BJ (cell line): Measurements from ENCODE around the gene SPIRE2. TPM values are rescaled to one million over a fixed set of nuclear protein-coding genes. Genes with fewer than 3 reads are reported as not detected.
"Not testable (repeated sequence)": the region's sequence is repeated elsewhere in the genome, so short reads cannot be mapped to it uniquely, and the experiment has no call there.

Experiments
- CTCF ChIA-PET: fragments of 350-600 bp; formaldehyde crosslinking; extraction: SDS; loops from one replicate; lab custom pipeline; 2021; ENCODE audit warnings: antibody characterized with exemption, inconsistent platforms; lab: Yijun Ruan, JAX
- POLR2A ChIA-PET: fragments of 300-600 bp; sonication (Branson Sonifier 250); formaldehyde crosslinking; extraction: SDS; loops from one replicate; lab custom pipeline; 2021; ENCODE audit warnings: antibody characterized with exemption; lab: Charles Lee
- DNase-seq: peaks from one replicate; pipeline ENCODE4 v3.0.0-alpha.2; 2011; ENCODE audit warnings: low read depth
- H3K27me3 ChIP-seq: 2 replicates; pipeline ENCODE4 v1.6.0; 2011; ENCODE audit warnings: low read length; ENCODE audit not compliant: control insufficient read depth, insufficient read depth
- H3K36me3 ChIP-seq: 2 replicates; pipeline ENCODE4 v1.5.1; 2011; ENCODE audit warnings: low read length; ENCODE audit not compliant: control insufficient read depth, insufficient read depth
- H3K4me3 ChIP-seq: 2 replicates; pipeline ENCODE4 v1.5.1; 2011; ENCODE audit warnings: low read depth, mild to moderate bottlenecking, control low read depth, low read length
- CTCF ChIP-seq: IDR thresholded peaks from 2 replicates; pipeline ENCODE4 v1.5.1; 2011; ENCODE audit warnings: low read depth, mild to moderate bottlenecking, control low read depth, inconsistent platforms, low read length, moderate library complexity; ENCODE audit not compliant: insufficient read depth
- polyA plus RNA-seq: library from polyadenylated mRNA; depleted of rRNA; stranded (reverse); fragments of >200 nt; gene quantifications from 2 replicates; pipeline ENCODE4 v1.2.3, GENCODE V29; 2011

SPIRE2 gene
- polyA plus RNA-seq, 1 experiment: 2.3 TPM

- H3K27me3 ChIP-seq: no peaks in the 10 kb centered on the region
- no peaks in the 10 kb centered on the region; the same call in 1 of the 2 replicates for H3K36me3 ChIP-seq
- no peak for DNase-seq
- no peak overlapping the region for H3K4me3 ChIP-seq
- ChIA-PET CTCF (interaction anchor here (0.7 kb wide), 1 partner anchor 13 kb away, joined by 3 read pairs; no protein-coding TSS in a partner anchor), POLR2A (no interaction called here)
- TF ChIP-seq CTCF: no peak
These were observed 19.8 kb upstream of the SPIRE2 start for GRCh38 chr16:89808475-89808874.

- POLR2A ChIA-PET: no interaction called here
- DNase-seq: no peak
- TF ChIP-seq CTCF: no peak
- Histone ChIP-seq H3K27me3 (no peaks in the 10 kb centered on the region), H3K36me3 (no peaks in the 10 kb centered on the region; the same call in 1 of the 2 replicates), H3K4me3 (no peak overlapping the region)
- CTCF ChIA-PET: interaction anchor here (1.3 kb wide), 1 partner anchor 111 kb away, joined by 3 read pairs; no protein-coding TSS in a partner anchor
These were observed 17.0 kb upstream of the SPIRE2 start for GRCh38 chr16:89811321-89811720.

- ChIA-PET CTCF (no interaction called here), POLR2A (no interaction called here)
- Histone ChIP-seq H3K4me3 (peak overlapping the region; percentile 81), H3K36me3 (no peaks in the 10 kb centered on the region), H3K27me3 (no peaks in the 10 kb centered on the region)
- TF ChIP-seq CTCF: no peak
- no peak for DNase-seq
These were observed 12.5 kb upstream of the SPIRE2 start for GRCh38 chr16:89815639-89816348.

- H3K27me3 ChIP-seq, H3K4me3 ChIP-seq, H3K36me3 ChIP-seq, CTCF ChIA-PET, DNase-seq, POLR2A ChIA-PET: not testable (repeated sequence)
These were observed 9.3 kb upstream of the SPIRE2 start for GRCh38 chr16:89818851-89819403.

GRCh38 chr16:89819448-89819847 lies 8.8 kb upstream of the SPIRE2 start:
- H3K4me3 ChIP-seq, H3K36me3 ChIP-seq, H3K27me3 ChIP-seq, DNase-seq, POLR2A ChIA-PET, CTCF ChIA-PET: not testable (repeated sequence)

GRCh38 chr16:89821438-89822187 lies 6.7 kb upstream of the SPIRE2 start:
- Histone ChIP-seq H3K36me3 (no peaks in the 10 kb centered on the region), H3K27me3 (no peaks in the 10 kb centered on the region), H3K4me3 (no peak overlapping the region)
- POLR2A ChIA-PET: no interaction called here
- CTCF ChIA-PET: interaction anchor here (0.5 kb wide), 1 partner anchor 13 kb away, joined by 3 read pairs; no protein-coding TSS in a partner anchor
- TF ChIP-seq CTCF: no peak
- DNase-seq: no peak
